NB4 (cell line): ENCODE data around the gene LEFTY1.

Experiments
- DNase-seq: peaks from one replicate; pipeline ENCODE4 v3.0.0; 2010; ENCODE audit warnings: low read depth
- H3K4me3 ChIP-seq: one replicate; pipeline ENCODE4 v1.5.1; 2011; ENCODE audit warnings: mild to moderate bottlenecking, low read depth, low read length, moderate library complexity
- CTCF ChIP-seq: IDR thresholded peaks from one replicate; pipeline ENCODE4 v1.5.1; 2012; ENCODE audit warnings: low read depth, low read length
- MAX ChIP-seq: IDR thresholded peaks from 2 replicates; pipeline ENCODE4 v1.6.1; 2011; ENCODE audit warnings: low read depth, low read length
- MYC ChIP-seq: IDR thresholded peaks from 2 replicates; pipeline ENCODE4 v1.6.1; 2011; ENCODE audit warnings: low read depth, low read length
- POLR2A ChIP-seq: IDR thresholded peaks from 2 replicates; pipeline ENCODE4 v1.6.1; 2011; ENCODE audit warnings: mild to moderate bottlenecking; ENCODE audit not compliant: insufficient read length; ENCODE audit errors: extremely low read depth

LEFTY1 gene

GRCh38 chr1:225908013-225908640 lies 19.2 kb upstream of the LEFTY1 start:
- no peak overlapping the region for H3K4me3 ChIP-seq
- no peak for DNase-seq
- no peak for TF ChIP-seq MYC
- no peak for TF ChIP-seq POLR2A
- TF ChIP-seq MAX = no peak
- no peak for TF ChIP-seq CTCF

GRCh38 chr1:225907341-225907740 lies 18.4 kb upstream of the LEFTY1 start:
- no peak for DNase-seq
- TF ChIP-seq POLR2A (no peak), CTCF (no peak), MAX (no peak), MYC (no peak)
- no peak overlapping the region for H3K4me3 ChIP-seq

GRCh38 chr1:225906467-225906866 lies 17.5 kb upstream of the LEFTY1 start:
- DNase-seq = no peak
- TF ChIP-seq CTCF (no peak), MAX (no peak), MYC (no peak), POLR2A (no peak)
- H3K4me3 ChIP-seq = no peak overlapping the region

GRCh38 chr1:225903623-225904022 lies 14.7 kb upstream of the LEFTY1 start:
- DNase-seq = no peak

GRCh38 chr1:225899044-225899925 lies 10.3 kb upstream of the LEFTY1 start:
- H3K4me3 ChIP-seq = no peak overlapping the region
- no peak for TF ChIP-seq MYC
- TF ChIP-seq MAX = no peak
- no peak for TF ChIP-seq POLR2A
- no peak for TF ChIP-seq CTCF
- no peak for DNase-seq

More at GRCh38 chr1:225903623-225904022, 14.7 kb upstream of the LEFTY1 start:
- H3K4me3 ChIP-seq = no peak overlapping the region
- TF ChIP-seq POLR2A (no peak), CTCF (no peak), MAX (no peak), MYC (no peak)
